Neuronal stem cell (in vitro differentiated cells): ENCODE measurements around the gene CEP85.

Experiments
- DNase-seq: peaks from one replicate; pipeline ENCODE4 v3.0.0-alpha.2; 2013; ENCODE audit warnings: low spot score
- H2AFZ ChIP-seq: one replicate; pipeline ENCODE4 v1.6.1; 2013; ENCODE audit warnings: mild to moderate bottlenecking, low read length, inconsistent platforms
- H2AK5ac ChIP-seq: 2 replicates; pipeline ENCODE4 v1.6.1; 2013; ENCODE audit warnings: low read depth, mild to moderate bottlenecking, inconsistent platforms, low read length, moderate library complexity, mixed read lengths
- H2BK120ac ChIP-seq: 2 replicates; pipeline ENCODE4 v1.6.1; 2013; ENCODE audit warnings: low read depth, mild to moderate bottlenecking, inconsistent platforms, low read length, moderate library complexity, mixed read lengths
- H2BK12ac ChIP-seq: one replicate; pipeline ENCODE4 v1.6.1; 2013; ENCODE audit warnings: low read length, inconsistent platforms
- H2BK15ac ChIP-seq: 2 replicates; pipeline ENCODE4 v1.6.1; 2013; ENCODE audit warnings: mild to moderate bottlenecking, low read length, inconsistent platforms, mixed read lengths
- H2BK5ac ChIP-seq: one replicate; pipeline ENCODE4 v1.6.1; 2013; ENCODE audit warnings: inconsistent platforms, mild to moderate bottlenecking, low read length, moderate library complexity
- H3K14ac ChIP-seq: one replicate; pipeline ENCODE4 v1.6.1; 2013; ENCODE audit warnings: low read length, inconsistent platforms
- H3K18ac ChIP-seq: 2 replicates; pipeline ENCODE4 v1.6.1; 2013; ENCODE audit warnings: low read length, inconsistent platforms
- H3K23ac ChIP-seq: 2 replicates; pipeline ENCODE4 v1.6.1; 2013; ENCODE audit warnings: low read depth, mild to moderate bottlenecking, mixed read lengths, low read length, inconsistent platforms; ENCODE audit not compliant: poor library complexity
- H3K27ac ChIP-seq: replicated peaks from 3 replicates; pipeline ENCODE4 v1.5.1; 2013; ENCODE audit warnings: low read length, inconsistent platforms
- H3K27me3 ChIP-seq, 3 experiments: 2 replicates each; pipeline ENCODE4 v1.6.1; 2013; ENCODE audit warnings: low read length in 3 of 3, mild to moderate bottlenecking in 2 of 3, inconsistent platforms in 1 of 3, low read depth in 1 of 3, mixed read lengths in 1 of 3, moderate library complexity in 1 of 3; ENCODE audit not compliant: control insufficient read depth in 3 of 3, insufficient read depth in 3 of 3
- H3K36me3 ChIP-seq, 2 donors: replicated peaks in 1 of 2; 2 replicates each; pipeline ENCODE4 v1.6.1; 2013; ENCODE audit warnings: low read length in 2 of 2; ENCODE audit not compliant: control insufficient read depth in 2 of 2, insufficient read depth in 2 of 2
- H3K4ac ChIP-seq: 2 replicates; pipeline ENCODE4 v1.6.1; 2013; ENCODE audit warnings: inconsistent platforms, mild to moderate bottlenecking, low read length, moderate library complexity
- H3K4me1 ChIP-seq, 2 donors: 1 replicate in 1 of 2; 2 replicates in 1 of 2; pipeline ENCODE4 v1.6.1; 2013; ENCODE audit warnings: low read length in 2 of 2, low read depth in 1 of 2; ENCODE audit not compliant: control insufficient read depth in 2 of 2, insufficient read depth in 1 of 2
- H3K4me2 ChIP-seq: one replicate; pipeline ENCODE4 v1.6.1; 2013; ENCODE audit warnings: mild to moderate bottlenecking, low read length, inconsistent platforms; ENCODE audit not compliant: insufficient read depth, poor library complexity, severe bottlenecking
- H3K4me3 ChIP-seq, 2 donors: 2 replicates each; pipeline ENCODE4 v1.5.1; 2013; ENCODE audit warnings: low read length in 2 of 2, mild to moderate bottlenecking in 2 of 2, inconsistent platforms in 1 of 2, moderate library complexity in 1 of 2
- H3K79me1 ChIP-seq: one replicate; pipeline ENCODE4 v1.6.1; 2013; ENCODE audit warnings: low read depth, mild to moderate bottlenecking, inconsistent platforms, low read length, moderate library complexity
- H3K9ac ChIP-seq: one replicate; pipeline ENCODE4 v1.6.1; 2013; ENCODE audit warnings: mild to moderate bottlenecking, low read depth, low read length, inconsistent platforms; ENCODE audit not compliant: poor library complexity
- H3K9me3 ChIP-seq, 2 donors: replicated peaks in 1 of 2; 2 replicates each; pipeline versions ENCODE3 to v1.6.1; 2013; ENCODE audit warnings: low read length in 2 of 2, mild to moderate bottlenecking in 2 of 2, inconsistent platforms in 1 of 2, low read depth in 1 of 2, mixed read lengths in 1 of 2, moderate library complexity in 1 of 2; ENCODE audit not compliant: control insufficient read depth in 2 of 2, insufficient read depth in 1 of 2
- H4K8ac ChIP-seq: one replicate; pipeline ENCODE4 v1.6.1; 2013; ENCODE audit warnings: low read depth, mild to moderate bottlenecking, inconsistent platforms, low read length, moderate library complexity
- H4K91ac ChIP-seq: one replicate; pipeline ENCODE4 v1.6.1; 2013; ENCODE audit warnings: low read length, low read depth, mild to moderate bottlenecking, inconsistent platforms; ENCODE audit not compliant: poor library complexity
- WGBS, 2 donors: extraction: QIAGEN DNeasy Blood & Tissue Kit; methylation state at CpG; one replicate each; pipeline ENCODE4 v1.1.7; 2013; ENCODE audit warnings: missing lambda C conversion rate in 2 of 2, mixed read lengths in 1 of 2; ENCODE audit not compliant: insufficient read length in 2 of 2, insufficient replicate concordance in 1 of 2; ENCODE audit errors: extremely low coverage in 2 of 2; 5-methylcytosine and 5-hydroxymethylcytosine counted together

Gene CEP85

GRCh38 chr1:26200413-26200812 is 33.6 kb upstream of the CEP85 start:
- Histone ChIP-seq H3K14ac (no peak overlapping the region), H4K91ac (peak overlapping the region; percentile 1), H2BK12ac (no peak overlapping the region), H2BK5ac (no peak overlapping the region), H3K4me3 (no peak overlapping the region), H3K18ac (no peak overlapping the region), H2BK120ac (no peak overlapping the region), H3K23ac (no peak overlapping the region), H3K27ac (no peak overlapping the region), H3K27me3 (peaks cover 0 to 29% (median 0%) of the 10 kb centered on the region in 3 experiments), H3K4me2 (no peak overlapping the region), H3K9ac (no peak overlapping the region), H3K79me1 (no peaks in the 10 kb centered on the region), H2BK15ac (no peak overlapping the region), H2AK5ac (no peak overlapping the region), H4K8ac (no peak overlapping the region), H2AFZ (peak overlapping the region; percentile 74), H3K4me1 (peaks cover 3 to 9% of the 10 kb centered on the region in 2 donors), H3K36me3 (no peaks in the 10 kb centered on the region), H3K9me3 (no peaks in the 10 kb centered on the region), H3K4ac (no peak overlapping the region)
- WGBS, 2 donors, result no CpG with 5 or more reads among the region's 5 CpGs
- DNase-seq, result no peak

- Histone ChIP-seq H3K9me3 (no peaks in the 10 kb centered on the region), H2BK15ac (peak overlapping the region; percentile 15), H3K4me2 (no peak overlapping the region), H3K4ac (no peak overlapping the region), H3K9ac (no peak overlapping the region), H3K18ac (peak overlapping the region; percentile 33), H2BK120ac (no peak overlapping the region), H3K27ac (no peak overlapping the region), H2AFZ (no peak overlapping the region), H3K4me3 (no peak overlapping the region), H2BK5ac (no peak overlapping the region), H2BK12ac (no peak overlapping the region), H4K91ac (no peak overlapping the region), H2AK5ac (peak overlapping the region; percentile 5), H3K23ac (no peak overlapping the region), H3K36me3 (no peaks in the 10 kb centered on the region), H3K79me1 (no peaks in the 10 kb centered on the region), H4K8ac (no peak overlapping the region), H3K27me3 (peaks cover 0 to 18% (median 0%) of the 10 kb centered on the region in 3 experiments), H3K4me1 (peaks cover 3 to 9% of the 10 kb centered on the region in 2 donors), H3K14ac (no peak overlapping the region)
- DNase-seq, result no peak
- no CpG with 5 or more reads among the region's 9 CpGs for WGBS, 2 donors
Measured at GRCh38 chr1:26203642-26204318, 30.2 kb upstream of the CEP85 start.

- no peak overlapping the region for H2BK5ac ChIP-seq
- H2AFZ ChIP-seq, result no peak overlapping the region
- H3K4me3 ChIP-seq, result no peak overlapping the region
- no peak overlapping the region for H4K8ac ChIP-seq
- H2BK120ac ChIP-seq, result no peak overlapping the region
- WGBS, 2 donors, result no CpG with 5 or more reads among the region's 5 CpGs
- H3K18ac ChIP-seq, result no peak overlapping the region
- H3K14ac ChIP-seq, result no peak overlapping the region
- H3K4me2 ChIP-seq, result no peak overlapping the region
- no peak overlapping the region for H2AK5ac ChIP-seq
- H3K23ac ChIP-seq, result peak overlapping the region; percentile 50
- peaks cover 0 to 13% (median 0%) of the 10 kb centered on the region in 3 experiments for H3K27me3 ChIP-seq
- H3K9ac ChIP-seq, result no peak overlapping the region
- H3K36me3 ChIP-seq, result no peaks in the 10 kb centered on the region
- H2BK15ac ChIP-seq, result no peak overlapping the region
- H2BK12ac ChIP-seq, result no peak overlapping the region
- no peak overlapping the region for H3K27ac ChIP-seq
- H3K9me3 ChIP-seq, result no peaks in the 10 kb centered on the region
- H4K91ac ChIP-seq, result no peak overlapping the region
- no peak overlapping the region for H3K4ac ChIP-seq
- H3K4me1 ChIP-seq, result peaks cover 0 to 3% of the 10 kb centered on the region in 2 donors
- H3K79me1 ChIP-seq, result no peaks in the 10 kb centered on the region
- no peak for DNase-seq
Measured at GRCh38 chr1:26210147-26210870, 23.7 kb upstream of the CEP85 start.

GRCh38 chr1:26212726-26213125 is 21.3 kb upstream of the CEP85 start:
- Histone ChIP-seq H2AFZ (no peak overlapping the region), H3K27ac (no peak overlapping the region), H3K4me1 (peaks cover 0 to 3% of the 10 kb centered on the region in 2 donors), H3K79me1 (no peaks in the 10 kb centered on the region), H3K9me3 (no peaks in the 10 kb centered on the region), H3K4me2 (no peak overlapping the region), H2BK5ac (no peak overlapping the region), H4K8ac (no peak overlapping the region), H2BK120ac (no peak overlapping the region), H3K23ac (no peak overlapping the region), H3K4me3 (no peak overlapping the region), H3K4ac (no peak overlapping the region), H2AK5ac (no peak overlapping the region), H2BK12ac (no peak overlapping the region), H3K27me3 (peaks cover 0 to 21% (median 0%) of the 10 kb centered on the region in 3 experiments), H3K18ac (no peak overlapping the region), H4K91ac (no peak overlapping the region), H2BK15ac (no peak overlapping the region), H3K36me3 (no peaks in the 10 kb centered on the region), H3K14ac (no peak overlapping the region), H3K9ac (no peak overlapping the region)
- DNase-seq, result no peak
- no CpG with 5 or more reads among the region's 5 CpGs for WGBS, 2 donors
